ENCODE data around the gene RAB3GAP1.
A peak's percentile ranks its signal among the peaks of the same experiment; 100 is the strongest.

The RAB3GAP1 gene

DNA sequence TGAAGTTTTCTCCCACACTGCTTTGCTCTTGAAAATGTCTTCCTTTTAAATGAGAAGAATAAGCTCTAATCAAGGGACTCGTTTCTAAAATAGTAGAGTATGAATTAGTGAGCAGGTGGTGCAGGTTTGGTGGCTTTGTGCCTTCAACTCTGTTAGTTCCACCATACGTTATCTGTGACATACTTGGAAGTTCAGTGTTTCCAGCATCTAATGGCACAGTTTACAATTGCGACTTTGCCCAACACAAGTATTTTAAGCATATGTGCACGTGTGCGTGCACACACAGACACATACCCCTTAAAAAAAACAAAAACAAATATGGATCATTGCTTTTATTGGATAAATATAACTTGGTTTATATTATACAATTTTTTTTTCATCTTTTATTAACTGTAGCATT, 111.8 kb downstream of the RAB3GAP1 start:
- no peak for DNase-seq (ENCODE audit: low read depth)

DNA sequence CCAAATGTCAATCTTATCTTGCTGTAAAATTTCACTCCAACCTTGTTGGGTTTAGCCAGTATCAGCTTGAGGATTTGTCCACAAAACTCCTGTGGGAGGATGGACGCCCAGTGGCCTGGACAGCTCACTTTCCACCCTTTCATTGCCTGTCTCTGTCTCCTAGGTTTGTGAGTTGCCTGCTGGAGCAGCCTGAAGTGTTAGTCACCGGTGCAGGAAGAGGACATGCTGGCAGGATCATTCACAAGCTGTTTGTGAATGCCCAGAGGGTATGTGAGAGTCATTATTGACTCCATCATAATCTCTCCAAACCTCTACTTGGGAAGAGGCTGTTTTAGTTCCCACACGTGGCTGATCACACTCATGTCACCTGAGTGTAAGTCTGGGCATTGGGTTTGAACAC, 112.3 kb downstream of the RAB3GAP1 start:
- DNase-seq (ENCODE audit: low read depth), result peak; percentile 53

DNA sequence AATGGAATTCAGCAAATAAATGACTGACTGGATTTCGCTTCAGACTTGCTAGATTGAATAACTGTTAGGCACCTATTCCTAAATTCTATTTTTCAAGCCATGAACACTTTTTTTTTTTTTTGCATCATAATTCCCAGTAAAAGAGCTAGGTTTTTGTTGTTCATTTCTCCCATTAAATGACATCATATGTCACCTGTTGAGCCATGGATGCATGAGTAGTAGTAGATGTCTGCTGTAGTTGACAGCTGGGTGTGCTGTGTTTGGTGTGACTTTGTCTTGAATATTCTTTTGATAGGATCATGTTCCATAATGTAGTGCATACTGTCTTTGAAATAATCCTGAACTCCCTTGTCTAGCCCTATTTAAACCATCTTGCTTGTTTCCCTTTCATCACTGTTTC, 115.2 kb downstream of the RAB3GAP1 start:
- DNase-seq (ENCODE audit: low read depth), result no peak

DNA sequence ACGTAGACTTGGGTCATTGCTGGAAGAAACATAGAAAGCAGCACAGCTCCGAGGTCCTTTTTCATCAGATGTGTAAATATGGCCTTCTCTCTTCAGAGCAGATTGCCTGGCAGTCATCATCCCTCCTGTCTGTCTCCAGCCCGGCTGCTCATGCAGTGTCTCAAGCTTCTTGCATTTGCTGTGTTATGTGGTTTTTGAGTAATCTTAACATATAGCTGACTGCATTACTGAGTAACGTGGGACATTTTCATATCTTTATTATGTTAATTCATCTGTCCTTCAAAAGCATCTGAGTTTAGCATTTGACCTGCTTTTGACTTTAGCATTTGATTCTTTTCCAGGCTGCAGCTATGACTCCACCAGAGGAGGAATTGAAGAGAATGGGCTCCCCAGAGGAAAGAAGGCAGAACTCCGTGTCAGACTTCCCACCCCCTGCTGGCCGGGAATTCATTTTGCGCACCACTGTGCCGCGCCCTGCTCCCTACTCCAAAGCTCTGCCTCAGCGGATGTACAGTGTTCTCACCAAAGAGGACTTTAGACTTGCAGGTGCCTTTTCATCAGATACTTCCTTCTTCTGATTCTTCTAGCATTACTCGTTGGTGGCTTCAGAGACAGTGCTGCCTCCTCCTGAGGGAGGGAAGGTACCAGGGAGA, 116.2 kb downstream of the RAB3GAP1 start:
- no peak for DNase-seq (ENCODE audit: low read depth)

DNA sequence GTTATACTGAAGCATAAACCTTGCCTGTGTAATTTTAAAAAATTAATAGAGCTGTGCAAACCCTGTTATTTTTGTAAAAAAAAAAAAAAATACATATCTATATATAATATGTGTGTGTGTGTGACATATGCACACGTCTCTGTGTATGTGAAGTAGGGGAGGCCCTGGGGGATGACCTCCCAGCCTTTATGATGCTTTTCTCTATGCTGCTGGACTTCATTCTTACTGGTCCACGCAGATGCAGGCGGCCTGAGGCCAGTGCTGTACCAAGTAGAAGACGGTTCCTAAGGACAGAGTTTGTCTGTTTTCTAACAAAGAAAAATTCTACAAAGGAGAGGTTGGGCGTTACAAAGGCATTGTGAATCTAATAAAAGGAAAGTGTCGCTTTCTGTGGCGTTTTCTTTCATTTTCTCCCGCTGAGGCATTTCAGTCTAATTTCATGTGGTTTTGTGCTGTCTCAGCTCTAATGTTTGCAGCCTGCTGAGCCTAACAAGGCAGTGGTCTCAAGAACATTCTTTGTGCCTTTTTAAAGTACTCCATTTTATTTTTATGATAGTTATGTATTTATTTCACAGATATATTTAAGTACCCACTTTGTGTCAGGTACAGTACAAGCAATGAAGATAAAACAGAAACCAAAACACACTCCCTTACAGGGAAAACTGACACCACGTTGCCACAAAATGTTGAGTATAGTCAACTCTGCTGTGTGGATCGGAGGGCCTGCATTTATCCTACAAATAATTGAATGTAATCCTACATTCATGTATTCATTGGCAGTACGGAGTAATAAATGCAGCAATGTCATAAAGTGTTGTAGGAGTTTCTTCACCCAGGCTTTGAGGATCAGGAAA, 118.0 kb downstream of the RAB3GAP1 start:
- no peak for DNase-seq (ENCODE audit: low read depth)

DNA sequence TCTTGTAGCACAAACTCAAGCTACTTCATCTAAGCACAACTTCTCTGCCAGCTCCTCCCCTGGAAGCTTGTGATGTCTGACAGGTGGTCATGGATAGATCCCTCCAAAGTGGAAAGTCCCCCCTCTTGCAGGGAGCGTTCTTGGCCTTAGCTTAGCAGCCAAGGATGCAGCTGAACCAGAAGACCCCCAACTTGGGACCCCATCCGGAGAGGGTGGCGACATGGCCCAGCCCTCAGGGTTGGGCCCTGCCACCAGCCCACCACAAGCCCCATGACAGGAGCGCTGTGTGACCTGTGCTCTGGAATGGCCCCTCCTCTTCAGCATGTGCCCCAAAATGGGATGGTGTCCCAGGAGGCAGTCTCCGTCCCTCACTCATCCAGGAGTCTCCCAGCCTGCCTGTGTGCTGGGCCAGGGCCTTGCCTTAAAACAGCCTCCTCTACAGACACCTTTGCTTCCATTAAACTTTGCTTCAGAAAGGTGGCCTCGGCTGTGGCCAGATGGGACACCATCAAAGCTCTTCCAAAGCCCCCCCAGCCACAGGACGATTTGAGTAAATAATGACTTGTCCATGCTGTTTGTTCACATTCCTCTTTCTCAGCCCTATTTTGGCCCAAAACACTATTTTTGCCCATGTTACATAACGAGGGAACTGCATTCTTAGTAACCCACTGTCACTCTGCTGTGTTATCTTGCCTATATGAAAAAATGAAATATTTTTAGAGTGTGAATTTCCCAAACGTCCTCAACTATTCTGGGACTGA, 122.1 kb downstream of the RAB3GAP1 start:
- no peak for DNase-seq (ENCODE audit: low read depth)

DNA sequence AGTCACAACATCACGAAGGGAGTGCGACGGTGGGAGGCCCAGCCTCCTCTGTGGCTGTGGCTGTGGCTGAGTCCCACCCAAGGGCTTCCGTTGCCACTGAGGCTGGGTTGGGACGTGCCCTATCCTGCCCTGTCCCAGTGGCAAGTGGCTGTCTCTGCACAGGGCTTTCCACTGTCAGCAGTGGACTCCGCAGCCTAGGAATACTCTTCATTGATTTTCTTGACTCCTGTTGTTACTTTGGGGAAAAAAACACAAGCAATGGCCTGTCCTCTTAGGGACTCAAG, 122.7 kb downstream of the RAB3GAP1 start:
- no peak for DNase-seq (ENCODE audit: low read depth)

DNA sequence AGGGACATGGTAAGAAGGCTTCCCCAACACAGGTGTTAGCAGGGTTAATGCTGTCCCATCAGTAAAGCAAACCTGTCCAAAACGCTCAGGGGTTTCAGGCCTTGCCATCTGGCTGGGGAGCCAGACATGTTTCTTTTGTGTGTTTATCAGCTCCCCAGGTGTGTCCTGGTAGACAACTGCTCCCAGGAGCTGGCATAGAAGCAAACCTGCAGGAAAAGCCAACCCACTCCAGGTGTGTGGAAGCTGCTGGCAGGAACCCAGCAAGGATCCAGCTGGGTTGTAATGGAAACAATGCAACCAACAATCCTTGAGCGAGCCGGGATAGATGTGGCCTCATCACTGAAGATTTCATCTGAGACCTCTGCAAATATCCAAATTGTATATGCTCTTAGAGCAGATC, 123.1 kb downstream of the RAB3GAP1 start:
- no peak for DNase-seq (ENCODE audit: low read depth)

DNA sequence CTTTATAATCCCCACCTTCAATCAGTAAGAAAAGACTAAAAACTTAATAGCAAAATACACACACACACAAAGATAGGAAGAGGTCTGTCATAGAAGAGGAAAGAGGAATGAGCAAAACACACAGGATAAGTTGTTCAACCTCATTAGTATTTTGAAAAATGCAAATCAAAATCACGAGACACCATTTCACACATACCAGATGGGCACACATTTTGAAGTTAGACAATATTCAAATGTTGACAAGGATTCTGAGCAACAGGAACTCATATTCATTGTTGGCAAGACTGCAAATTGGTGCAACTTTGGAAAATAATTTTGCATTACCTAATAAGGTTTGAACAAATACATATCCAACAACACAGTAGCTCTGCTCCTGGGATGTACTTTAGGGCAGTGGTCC, 127.6 kb downstream of the RAB3GAP1 start:
- no peak for DNase-seq (ENCODE audit: low read depth)

DNA sequence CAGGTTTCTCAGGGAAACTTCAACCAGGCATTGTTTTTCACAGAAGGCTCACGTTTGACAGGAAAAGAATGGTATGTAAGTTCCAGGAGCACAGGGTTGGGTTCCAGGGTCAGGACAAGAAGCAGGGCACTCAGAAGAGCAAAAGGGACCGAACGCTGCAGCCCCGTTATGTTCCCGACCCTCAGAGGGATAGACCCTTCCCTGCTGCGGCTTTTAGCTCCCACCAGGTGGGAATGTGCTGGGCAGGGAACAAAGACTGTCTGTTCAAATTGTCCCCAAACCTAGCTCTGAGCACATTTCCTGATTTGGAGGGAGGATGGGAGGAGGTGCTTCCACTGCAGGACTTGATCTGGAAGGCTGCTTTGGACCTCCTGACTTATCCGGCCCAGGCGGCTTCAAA, 130.1 kb downstream of the RAB3GAP1 start:
- DNase-seq (ENCODE audit: low read depth), result no peak

DNA sequence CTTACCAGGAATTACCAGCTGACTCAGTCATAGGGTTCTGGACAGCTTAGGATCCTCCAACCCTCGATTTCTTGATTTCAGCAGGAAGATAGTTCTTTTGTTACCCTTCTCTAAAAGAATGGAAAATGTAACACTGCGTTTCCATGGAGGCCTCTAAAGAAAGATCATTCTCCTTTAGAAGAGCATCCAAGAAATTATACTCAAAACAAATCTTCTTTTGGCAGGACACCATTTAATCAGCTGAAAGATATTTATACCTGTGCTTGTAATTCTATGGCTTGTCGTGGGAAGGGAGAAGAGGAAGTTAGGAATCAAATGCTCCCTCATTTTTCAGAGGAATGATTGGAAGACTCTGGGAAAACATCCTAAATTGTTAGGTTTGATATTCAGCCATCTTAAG, 130.5 kb downstream of the RAB3GAP1 start:
- DNase-seq (ENCODE audit: low read depth), result no peak

DNA sequence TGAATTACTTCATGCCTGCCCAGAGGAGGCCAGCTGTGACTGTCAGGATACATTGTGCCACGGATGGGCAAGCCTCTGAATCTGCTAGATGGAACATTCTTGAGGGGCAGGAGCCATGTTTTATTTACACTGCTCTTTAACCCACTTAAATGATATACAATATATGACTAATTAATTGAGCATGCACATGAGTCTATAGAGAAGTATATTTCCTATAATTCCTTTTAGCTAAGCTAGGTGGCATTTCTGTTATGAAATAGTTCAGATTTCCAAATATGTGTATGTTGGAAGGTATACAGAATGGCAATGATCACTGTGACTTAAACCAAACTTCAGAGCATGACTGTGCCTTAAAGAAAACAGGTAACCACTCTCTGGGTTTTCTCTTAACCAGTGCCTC, 131.7 kb downstream of the RAB3GAP1 start:
- DNase-seq (ENCODE audit: low read depth), result peak; percentile 42

DNA sequence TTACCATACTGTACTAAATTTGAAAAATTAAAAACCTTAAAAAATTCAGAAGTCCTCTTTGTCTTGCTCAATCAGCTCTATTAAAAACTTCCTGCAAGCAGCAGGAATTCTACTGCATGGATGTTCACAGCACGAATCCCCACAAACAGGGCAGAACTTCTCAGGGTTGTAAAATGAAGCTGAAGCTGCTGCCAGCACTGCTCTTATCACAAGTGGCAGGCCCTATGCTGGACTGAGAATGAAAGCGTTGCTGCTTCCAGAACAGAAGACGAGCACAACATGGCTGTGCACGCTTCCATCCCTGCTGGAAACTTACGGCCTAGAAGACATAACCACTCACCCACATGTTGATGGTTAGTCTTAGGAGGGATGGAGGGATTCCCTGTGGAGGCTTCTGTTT, 134.0 kb downstream of the RAB3GAP1 start:
- DNase-seq (ENCODE audit: low read depth), result no peak

DNA sequence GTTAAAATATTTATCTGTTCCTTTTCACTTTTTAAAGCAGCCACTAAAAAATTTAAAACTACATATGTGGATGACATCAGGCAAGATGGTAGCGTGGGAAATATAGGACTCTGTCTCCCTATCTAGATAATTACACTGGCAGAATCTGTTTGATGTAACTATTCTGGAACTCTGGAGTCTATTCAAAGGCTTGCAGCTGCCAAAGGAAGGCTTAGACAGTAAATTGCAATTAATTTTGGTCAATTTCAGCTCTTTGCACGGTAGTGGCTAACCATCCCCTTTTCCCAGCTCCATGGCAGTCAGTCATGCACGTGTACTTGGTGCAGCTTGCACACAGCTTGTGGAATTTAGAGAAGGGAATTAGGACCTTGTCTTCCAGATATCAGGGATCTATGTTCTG, 135.2 kb downstream of the RAB3GAP1 start:
- DNase-seq (ENCODE audit: low read depth), result no peak

DNA sequence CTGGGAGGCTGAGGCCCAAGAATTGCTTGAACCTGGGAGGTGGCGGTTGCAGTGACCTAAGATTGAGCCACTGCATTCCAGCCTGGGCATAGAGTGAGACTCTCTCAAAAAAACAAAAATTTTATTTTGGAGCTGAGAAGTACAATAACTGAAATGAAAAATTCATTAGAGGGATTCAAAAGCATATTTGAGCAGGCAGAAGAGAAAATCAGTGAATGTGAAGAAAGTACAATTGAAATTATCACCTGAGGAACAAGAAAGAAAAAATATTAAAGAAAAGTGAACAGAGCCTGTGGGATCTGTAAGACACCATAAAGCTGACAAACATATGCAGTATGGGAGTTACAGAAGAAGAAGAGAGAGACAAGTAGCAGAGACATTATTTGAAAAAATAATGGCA, 137.1 kb downstream of the RAB3GAP1 start:
- DNase-seq (ENCODE audit: low read depth), result no peak

DNA sequence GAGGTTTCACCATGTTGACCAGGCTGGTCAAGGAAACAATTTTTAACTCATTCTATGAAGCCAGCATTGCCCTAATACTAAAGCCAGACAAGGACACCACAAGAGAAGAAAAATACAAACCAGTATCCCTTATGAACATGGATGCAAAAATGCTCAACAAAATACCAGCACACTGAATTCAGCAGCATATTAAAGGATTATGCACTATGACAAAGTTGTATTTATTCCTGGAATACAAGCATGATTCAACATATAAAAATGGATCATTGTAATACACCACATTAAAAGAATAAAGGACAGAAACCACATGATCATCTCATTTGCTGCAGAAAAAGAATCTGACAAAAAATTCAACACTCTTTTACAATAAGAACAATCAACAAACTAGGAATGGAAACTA, 138.7 kb downstream of the RAB3GAP1 start:
- DNase-seq (ENCODE audit: low read depth), result no peak

DNA sequence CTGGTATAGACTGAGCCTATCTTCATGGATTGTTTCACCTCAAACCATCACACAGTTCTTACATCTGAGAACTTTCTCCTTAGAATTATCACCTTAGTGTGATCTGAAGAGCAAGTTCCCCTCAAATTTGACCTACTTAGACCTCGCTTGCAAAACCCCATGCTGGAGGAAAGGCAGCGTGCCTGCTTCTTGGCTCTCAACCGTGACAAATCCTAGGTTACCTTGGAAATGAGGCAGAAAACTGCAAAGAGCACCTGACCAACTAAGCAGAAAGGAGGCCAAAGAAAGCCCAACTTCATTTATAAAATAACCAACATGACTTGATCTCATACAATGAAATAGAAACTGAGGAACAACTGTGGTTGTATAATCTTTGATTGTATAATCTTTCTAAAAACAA, 146.4 kb downstream of the RAB3GAP1 start:
- DNase-seq (ENCODE audit: low read depth), result no peak

DNA sequence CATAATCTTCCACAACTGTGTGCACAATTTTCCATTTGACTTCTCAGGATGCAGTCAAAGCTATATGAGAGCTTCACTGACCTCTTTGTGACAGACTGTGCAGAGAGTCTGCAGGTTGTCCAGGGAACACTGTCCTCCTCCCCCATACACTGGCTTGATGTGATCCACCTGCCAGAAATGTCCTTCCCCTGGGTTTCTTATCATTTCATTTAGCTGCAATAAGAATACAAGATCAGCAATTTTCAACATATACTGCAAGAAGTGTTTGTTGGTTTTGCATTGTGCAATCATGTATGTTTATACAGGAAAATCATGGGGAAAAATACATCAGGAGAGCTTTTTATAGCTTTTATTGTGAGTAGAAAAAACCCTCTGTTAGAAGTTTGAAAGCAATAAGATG, 150.7 kb downstream of the RAB3GAP1 start:
- DNase-seq (ENCODE audit: low read depth), result no peak

DNA sequence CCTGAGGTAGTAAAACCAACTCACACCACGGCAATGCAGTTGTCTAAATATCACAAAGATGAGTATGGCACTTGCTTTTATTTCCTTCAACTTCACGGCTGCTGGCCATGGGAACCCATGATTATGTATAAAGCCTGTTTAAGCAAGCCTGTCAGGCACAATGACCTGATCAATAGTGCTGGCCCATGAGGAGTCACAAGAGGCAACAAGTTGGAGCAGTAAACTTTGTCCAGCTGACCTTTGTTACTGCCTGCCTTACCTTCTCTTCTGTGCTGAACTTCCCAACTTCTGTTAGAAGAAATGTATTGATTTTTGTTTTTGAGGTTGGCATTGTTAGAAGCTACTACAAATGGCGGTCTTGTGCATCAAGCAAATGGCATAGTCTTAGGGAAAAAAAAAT, 151.9 kb downstream of the RAB3GAP1 start:
- DNase-seq (ENCODE audit: low read depth), result no peak

DNA sequence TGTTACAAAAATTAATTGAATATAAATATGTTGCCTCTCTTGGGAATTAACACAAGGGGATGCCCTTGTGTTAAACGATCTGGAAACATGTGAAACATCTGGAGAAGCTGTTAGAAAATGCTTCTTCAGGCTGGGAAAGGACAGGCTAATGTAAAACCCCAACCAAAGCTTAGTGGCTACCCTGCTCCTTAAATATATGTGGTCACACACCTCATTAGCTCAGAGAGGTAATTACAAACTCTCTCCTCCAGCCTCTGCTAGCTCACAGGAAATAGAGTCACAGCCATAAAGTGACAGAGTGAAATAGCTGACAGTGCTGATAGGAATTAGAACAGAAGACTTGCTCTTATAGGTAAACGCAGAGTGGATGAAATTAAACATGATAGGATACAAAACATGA, 155.9 kb downstream of the RAB3GAP1 start:
- no peak for DNase-seq (ENCODE audit: low read depth)

DNA sequence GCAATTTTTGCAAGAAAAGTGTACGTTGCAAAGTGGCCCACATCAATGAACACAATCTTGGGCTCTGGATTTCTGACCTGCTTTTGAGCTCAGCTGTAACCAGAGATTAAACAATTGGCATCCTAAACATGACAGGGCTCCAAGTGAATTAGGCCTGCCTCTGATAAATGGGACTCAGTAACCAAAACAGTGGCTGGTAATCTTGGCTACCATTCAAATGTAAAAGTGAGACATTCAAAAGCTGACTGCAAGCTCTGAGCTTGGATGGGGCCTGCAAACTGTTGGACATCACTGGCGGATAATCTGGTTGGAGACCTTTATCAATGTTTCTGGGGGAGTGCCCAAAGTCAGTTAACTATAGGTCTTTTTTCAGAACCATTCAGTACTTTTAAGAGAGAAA, 160.7 kb downstream of the RAB3GAP1 start:
- no peak for DNase-seq (ENCODE audit: low read depth)

DNA sequence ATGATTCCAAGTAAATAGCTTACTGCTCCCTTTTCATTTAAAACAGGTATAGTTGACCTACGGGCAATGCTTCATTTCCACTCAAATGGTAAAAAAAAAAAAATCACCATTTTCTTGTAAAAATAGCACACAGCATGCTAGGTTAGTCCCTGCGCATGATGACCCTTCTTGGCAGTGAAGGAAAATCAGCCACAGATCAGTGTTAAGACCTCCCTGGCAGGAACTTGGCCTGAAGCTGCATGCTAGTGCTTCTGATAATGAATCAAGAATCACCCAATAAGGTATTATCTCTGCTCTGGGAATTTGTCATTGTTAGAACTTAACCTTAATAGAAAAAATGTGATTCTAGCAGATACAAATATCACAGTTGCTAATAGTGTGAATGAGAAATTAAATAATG, 166.3 kb downstream of the RAB3GAP1 start:
- DNase-seq (ENCODE audit: low read depth), result no peak

DNA sequence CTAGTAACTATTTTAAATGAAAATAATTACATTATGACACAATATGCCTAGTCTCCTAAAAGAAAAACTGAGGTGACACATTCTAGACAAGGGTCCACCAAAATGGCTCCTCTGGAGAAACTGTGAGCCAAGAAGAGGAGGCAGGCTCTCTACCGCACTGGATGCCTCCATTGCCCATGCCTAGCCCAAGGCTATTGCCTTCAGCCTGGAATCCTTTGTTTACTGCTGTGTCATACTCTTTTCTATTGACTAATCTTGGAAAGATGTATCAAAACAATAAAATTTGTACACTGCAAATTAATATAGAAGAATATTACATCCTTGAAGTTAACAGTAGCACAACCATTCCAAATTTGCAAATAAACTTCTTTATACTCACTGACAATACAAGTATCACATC, 167.1 kb downstream of the RAB3GAP1 start:
- DNase-seq (ENCODE audit: low read depth), result no peak

Measured in HS-5 (cell line).